ENCODE data around the gene PALM2AKAP2. TPM values are rescaled to one million over a fixed set of nuclear protein-coding genes. Genes with fewer than 3 reads are reported as not detected.
A peak's percentile ranks its signal among the peaks of the same experiment; 100 is the strongest.

Gene PALM2AKAP2
- total RNA-seq, 4 donors from 2014 or later: 2.1 to 49.5 (median 26.3) TPM

DNA sequence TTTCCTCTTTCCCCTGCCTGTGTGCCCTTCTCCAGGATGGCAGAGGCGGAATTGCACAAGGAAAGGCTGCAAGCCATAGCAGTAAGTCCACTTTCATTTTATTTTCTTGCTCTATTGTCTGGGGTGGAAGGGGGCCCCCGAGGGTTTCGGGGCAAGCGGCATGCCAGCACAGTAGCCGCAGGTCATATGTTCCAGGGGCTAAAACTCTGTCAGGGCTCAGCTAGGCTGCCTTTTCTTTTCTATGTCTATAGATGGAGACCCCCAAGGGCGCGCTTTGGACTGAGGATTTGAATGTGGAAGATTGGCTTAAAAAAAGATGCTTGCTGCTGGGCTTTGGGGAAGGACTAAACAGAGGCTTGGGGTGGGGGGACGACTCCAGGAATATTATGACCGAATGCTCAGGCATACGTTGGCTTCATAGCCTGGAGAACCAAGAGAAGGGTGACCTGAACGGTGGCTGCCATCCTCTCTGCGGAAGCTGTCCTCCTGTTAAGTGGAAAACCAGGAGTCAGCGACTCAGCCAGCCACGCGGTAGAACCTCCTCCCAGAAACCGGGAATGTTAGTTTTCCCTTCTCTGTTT is 545 bp downstream of the PALM2AKAP2 start:
- no peaks in the 10 kb centered on the region for H3K36me3 ChIP-seq
- H3K4me3 ChIP-seq: peak overlapping the region; percentile 44
- intact Hi-C loops (cut with DNase I; ENCODE audit: low total_unique reads): no loop called here
- DNase-seq: no peak
- H3K27me3 ChIP-seq: no peaks in the 10 kb centered on the region
- no peak for TF ChIP-seq POLR2A (IDR thresholded peaks at IDR 0.05)
- TF ChIP-seq, protein P1, sequence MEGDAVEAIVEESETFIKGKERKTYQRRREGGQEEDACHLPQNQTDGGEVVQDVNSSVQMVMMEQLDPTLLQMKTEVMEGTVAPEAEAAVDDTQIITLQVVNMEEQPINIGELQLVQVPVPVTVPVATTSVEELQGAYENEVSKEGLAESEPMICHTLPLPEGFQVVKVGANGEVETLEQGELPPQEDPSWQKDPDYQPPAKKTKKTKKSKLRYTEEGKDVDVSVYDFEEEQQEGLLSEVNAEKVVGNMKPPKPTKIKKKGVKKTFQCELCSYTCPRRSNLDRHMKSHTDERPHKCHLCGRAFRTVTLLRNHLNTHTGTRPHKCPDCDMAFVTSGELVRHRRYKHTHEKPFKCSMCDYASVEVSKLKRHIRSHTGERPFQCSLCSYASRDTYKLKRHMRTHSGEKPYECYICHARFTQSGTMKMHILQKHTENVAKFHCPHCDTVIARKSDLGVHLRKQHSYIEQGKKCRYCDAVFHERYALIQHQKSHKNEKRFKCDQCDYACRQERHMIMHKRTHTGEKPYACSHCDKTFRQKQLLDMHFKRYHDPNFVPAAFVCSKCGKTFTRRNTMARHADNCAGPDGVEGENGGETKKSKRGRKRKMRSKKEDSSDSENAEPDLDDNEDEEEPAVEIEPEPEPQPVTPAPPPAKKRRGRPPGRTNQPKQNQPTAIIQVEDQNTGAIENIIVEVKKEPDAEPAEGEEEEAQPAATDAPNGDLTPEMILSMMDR (IDR thresholded peaks at IDR 0.05): no peak
- no peaks in the 10 kb centered on the region for H3K4me1 ChIP-seq
- H3K27ac ChIP-seq: peak overlapping the region; percentile 58
- H3K9me3 ChIP-seq: no peaks in the 10 kb centered on the region

GRCh38 chr9:109781086-109781485 is 1.1 kb downstream of the PALM2AKAP2 start:
- peak overlapping the region; percentile 58 for H3K27ac ChIP-seq
- intact Hi-C loops (cut with DNase I; ENCODE audit: low total_unique reads): no loop called here
- H3K27me3 ChIP-seq: no peaks in the 10 kb centered on the region

GRCh38 chr9:109781541-109782197 is 1.7 kb downstream of the PALM2AKAP2 start:
- Histone ChIP-seq H3K4me1 (no peaks in the 10 kb centered on the region), H3K27ac (peak overlapping the region in 1 of 2 donors; percentile 58), H3K27me3 (no peaks in the 10 kb centered on the region), H3K36me3 (no peaks in the 10 kb centered on the region), H3K4me3 (peak overlapping the region; percentile 44), H3K9me3 (no peaks in the 10 kb centered on the region)
- no peak for DNase-seq
- no peak for TF ChIP-seq POLR2A (IDR thresholded peaks at IDR 0.05)
- TF ChIP-seq, protein P1 (IDR thresholded peaks at IDR 0.05): no peak
- intact Hi-C loops (cut with DNase I; ENCODE audit: low total_unique reads): no loop called here

More at GRCh38 chr9:109781086-109781485, 1.1 kb downstream of the PALM2AKAP2 start:
- DNase-seq: no peak
- TF ChIP-seq, protein P1 (IDR thresholded peaks at IDR 0.05): no peak
- TF ChIP-seq POLR2A (IDR thresholded peaks at IDR 0.05): no peak
- no peaks in the 10 kb centered on the region for H3K9me3 ChIP-seq
- no peaks in the 10 kb centered on the region for H3K4me1 ChIP-seq
- H3K36me3 ChIP-seq: no peaks in the 10 kb centered on the region
- H3K4me3 ChIP-seq: peak overlapping the region; percentile 44

- H3K9me3 ChIP-seq: no peaks in the 10 kb centered on the region
- no peaks in the 10 kb centered on the region for H3K27me3 ChIP-seq
- no peaks in the 10 kb centered on the region for H3K4me1 ChIP-seq
- TF ChIP-seq POLR2A (IDR thresholded peaks at IDR 0.05): no peak
- TF ChIP-seq, protein P1 (IDR thresholded peaks at IDR 0.05): no peak
- intact Hi-C loops (cut with DNase I; ENCODE audit: low total_unique reads): no loop called here
- no peak overlapping the region for H3K4me3 ChIP-seq
- no peak overlapping the region for H3K27ac ChIP-seq
- H3K36me3 ChIP-seq: no peaks in the 10 kb centered on the region
- no peak for DNase-seq
Observed at GRCh38 chr9:109787735-109788134, 7.7 kb downstream of the PALM2AKAP2 start.

DNA sequence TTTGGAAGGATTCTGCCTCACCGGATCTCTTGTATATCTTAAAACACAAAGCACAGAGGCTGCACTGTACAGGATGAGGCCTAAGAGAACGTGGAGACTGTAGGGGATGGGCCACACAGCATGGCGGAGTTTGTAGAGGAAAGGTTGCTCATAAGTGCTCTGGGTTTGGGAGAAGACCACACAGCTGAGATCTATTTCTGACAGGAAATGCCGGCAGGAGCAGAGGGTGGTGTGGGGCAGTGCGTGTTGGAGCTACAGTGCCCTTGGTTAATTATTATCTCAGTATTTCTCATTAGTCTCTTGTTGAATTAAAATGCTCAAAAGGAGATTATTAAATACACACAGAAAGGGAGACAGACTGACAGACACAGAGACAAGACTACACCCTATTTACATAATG is 9.6 kb downstream of the PALM2AKAP2 start:
- intact Hi-C loops (cut with DNase I; ENCODE audit: low total_unique reads): no loop called here

More for the DNA sequence above, 9.6 kb downstream of the PALM2AKAP2 start:
- H3K4me3 ChIP-seq: no peak overlapping the region
- no peak for TF ChIP-seq POLR2A (IDR thresholded peaks at IDR 0.05)
- TF ChIP-seq, protein P1 (IDR thresholded peaks at IDR 0.05): no peak
- H3K36me3 ChIP-seq: no peaks in the 10 kb centered on the region
- H3K27me3 ChIP-seq: no peaks in the 10 kb centered on the region
- DNase-seq: no peak
- peaks cover 0 to 3% of the 10 kb centered on the region in 2 donors for H3K4me1 ChIP-seq
- H3K9me3 ChIP-seq: no peaks in the 10 kb centered on the region
- H3K27ac ChIP-seq: no peak overlapping the region
